OCI-LY3 (cell line): ENCODE measurements around the gene POGZ.

Experiments used
- H2AFZ ChIP-seq: fragments of 200-600, 300-600 bp; shearing (Covaris generic); 2 replicates; pipeline ENCODE4 v1.6.0; 2014; ENCODE audit warnings: antibody characterized with exemption, low read depth, low read length
- H3K27ac ChIP-seq: fragments of 200-600, 300-600 bp; sonication (generic); 2 replicates; pipeline ENCODE4 v1.5.1; 2014; ENCODE audit warnings: mild to moderate bottlenecking, low read length, moderate library complexity, mixed read lengths
- H3K27me3 ChIP-seq: fragments of 200-600, 300-600 bp; sonication (generic); 2 replicates; pipeline ENCODE4 v1.6.1; 2014; ENCODE audit warnings: low read depth, low read length, mixed read lengths
- H3K36me3 ChIP-seq: fragments of 200-600, 300-600 bp; sonication (generic); replicated peaks from 2 replicates; pipeline ENCODE3; 2014; ENCODE audit warnings: low read depth, low read length, mixed read lengths
- H3K4me1 ChIP-seq: fragments of 300-600, 200-600 bp; sonication (generic); 2 replicates; pipeline ENCODE4 v1.6.1; 2014; ENCODE audit warnings: low read length, mixed read lengths
- H3K4me2 ChIP-seq: fragments of 200-600, 300-600 bp; sonication (generic); 2 replicates; pipeline ENCODE4 v1.6.1; 2014; ENCODE audit warnings: low read length, mixed read lengths
- H3K4me3 ChIP-seq: fragments of 300-600, 200-600 bp; sonication (generic); 2 replicates; pipeline ENCODE4 v1.5.1; 2014; ENCODE audit warnings: antibody characterized with exemption, mild to moderate bottlenecking, low read length, moderate library complexity
- H3K79me2 ChIP-seq: fragments of 300-600, 200-600 bp; shearing (Covaris generic); 2 replicates; pipeline ENCODE4 v1.6.1; 2014; ENCODE audit warnings: mild to moderate bottlenecking, low read length, mixed read lengths
- H3K9ac ChIP-seq: fragments of 300-600, 200-600 bp; shearing (Covaris generic); 2 replicates; pipeline ENCODE4 v1.6.0; 2014; ENCODE audit warnings: mild to moderate bottlenecking, low read length, moderate library complexity
- H3K9me3 ChIP-seq: fragments of 200-600, 300-600 bp; shearing (Covaris generic); 2 replicates; pipeline ENCODE4 v1.6.1; 2014; ENCODE audit warnings: low read length, mixed read lengths; ENCODE audit not compliant: insufficient read depth
- H4K20me1 ChIP-seq: fragments of 200-600, 300-600 bp; sonication (generic); 2 replicates; pipeline ENCODE4 v1.6.1; 2016; ENCODE audit warnings: low read length, mixed read lengths; ENCODE audit not compliant: insufficient read depth
- EZH2phosphoT487 ChIP-seq: fragments of 200-600 bp; shearing (Covaris generic); IDR thresholded peaks from 2 replicates; pipeline ENCODE4 v1.6.1; 2018; ENCODE audit warnings: antibody characterized with exemption, mixed run types, low read depth
- TF ChIP-seq, protein P1 (sequence below): fragments of 200-600, 300-600 bp; sonication (generic); IDR thresholded peaks from 2 replicates; pipeline ENCODE4 v1.5.1; 2014; ENCODE audit warnings: antibody characterized with exemption, low read length, low read depth

POGZ gene

GRCh38 chr1:151384584-151384983 is 74.7 kb downstream of the POGZ start:
- H4K20me1 ChIP-seq: no peaks in the 10 kb centered on the region
- no peak overlapping the region for H3K27ac ChIP-seq
- no peak overlapping the region for H3K9ac ChIP-seq
- TF ChIP-seq, protein P1, sequence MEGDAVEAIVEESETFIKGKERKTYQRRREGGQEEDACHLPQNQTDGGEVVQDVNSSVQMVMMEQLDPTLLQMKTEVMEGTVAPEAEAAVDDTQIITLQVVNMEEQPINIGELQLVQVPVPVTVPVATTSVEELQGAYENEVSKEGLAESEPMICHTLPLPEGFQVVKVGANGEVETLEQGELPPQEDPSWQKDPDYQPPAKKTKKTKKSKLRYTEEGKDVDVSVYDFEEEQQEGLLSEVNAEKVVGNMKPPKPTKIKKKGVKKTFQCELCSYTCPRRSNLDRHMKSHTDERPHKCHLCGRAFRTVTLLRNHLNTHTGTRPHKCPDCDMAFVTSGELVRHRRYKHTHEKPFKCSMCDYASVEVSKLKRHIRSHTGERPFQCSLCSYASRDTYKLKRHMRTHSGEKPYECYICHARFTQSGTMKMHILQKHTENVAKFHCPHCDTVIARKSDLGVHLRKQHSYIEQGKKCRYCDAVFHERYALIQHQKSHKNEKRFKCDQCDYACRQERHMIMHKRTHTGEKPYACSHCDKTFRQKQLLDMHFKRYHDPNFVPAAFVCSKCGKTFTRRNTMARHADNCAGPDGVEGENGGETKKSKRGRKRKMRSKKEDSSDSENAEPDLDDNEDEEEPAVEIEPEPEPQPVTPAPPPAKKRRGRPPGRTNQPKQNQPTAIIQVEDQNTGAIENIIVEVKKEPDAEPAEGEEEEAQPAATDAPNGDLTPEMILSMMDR: no peak
- no peak for TF ChIP-seq EZH2phosphoT487
- H3K4me3 ChIP-seq: no peak overlapping the region
- no peaks in the 10 kb centered on the region for H3K36me3 ChIP-seq
- no peaks in the 10 kb centered on the region for H3K9me3 ChIP-seq
- H3K79me2 ChIP-seq: no peaks in the 10 kb centered on the region
- 0 out of 2 replicates have a peak overlapping the region, but pooled peaks have one; percentile 6 for H2AFZ ChIP-seq
- H3K4me1 ChIP-seq: no peaks in the 10 kb centered on the region
- H3K27me3 ChIP-seq: no peaks in the 10 kb centered on the region
- no peak overlapping the region for H3K4me2 ChIP-seq

- H3K4me3 ChIP-seq: no peak overlapping the region
- H3K27me3 ChIP-seq: no peaks in the 10 kb centered on the region
- no peaks in the 10 kb centered on the region for H3K79me2 ChIP-seq
- H4K20me1 ChIP-seq: no peaks in the 10 kb centered on the region
- H3K4me1 ChIP-seq: peaks cover 6% of the 10 kb centered on the region; the same call in 1 of the 2 replicates
- H3K9ac ChIP-seq: no peak overlapping the region
- H3K4me2 ChIP-seq: no peak overlapping the region
- H3K36me3 ChIP-seq: no peaks in the 10 kb centered on the region
- H3K27ac ChIP-seq: no peak overlapping the region
- TF ChIP-seq, protein P1: no peak
- no peak for TF ChIP-seq EZH2phosphoT487
- no peaks in the 10 kb centered on the region for H3K9me3 ChIP-seq
- H2AFZ ChIP-seq: no peak overlapping the region
Observed at GRCh38 chr1:151377150-151377884, 82.0 kb downstream of the POGZ start.

- no peak overlapping the region for H3K4me2 ChIP-seq
- H3K27ac ChIP-seq: no peak overlapping the region
Observed at GRCh38 chr1:151373196-151373595, 86.1 kb downstream of the POGZ start.

More at GRCh38 chr1:151373196-151373595, 86.1 kb downstream of the POGZ start:
- Histone ChIP-seq H3K9me3 (no peaks in the 10 kb centered on the region), H3K4me3 (no peak overlapping the region), H2AFZ (no peak overlapping the region), H3K4me1 (peaks cover 12% of the 10 kb centered on the region; the same call in 1 of the 2 replicates), H3K36me3 (no peaks in the 10 kb centered on the region), H3K9ac (no peak overlapping the region), H4K20me1 (no peaks in the 10 kb centered on the region), H3K27me3 (no peaks in the 10 kb centered on the region), H3K79me2 (no peaks in the 10 kb centered on the region)
- no peak for TF ChIP-seq EZH2phosphoT487
- TF ChIP-seq, protein P1: no peak
